Measurements from ENCODE around the gene CSNK2A1.

Gene CSNK2A1

GRCh38 chr20:571754-572441 lies 28.3 kb upstream of the CSNK2A1 start:
- no peak overlapping the region for H3K9ac ChIP-seq (ENCODE audit: low read length)
- H3K79me2 ChIP-seq (ENCODE audit: insufficient read depth, low read length), result no peaks in the 10 kb centered on the region

GRCh38 chr20:568673-569415 lies 25.3 kb upstream of the CSNK2A1 start:
- Histone ChIP-seq H3K36me3 (ENCODE audit: low read length) (no peaks in the 10 kb centered on the region), H3K9ac (ENCODE audit: low read length) (no peak overlapping the region), H3K27ac (ENCODE audit: low read depth, low read length) (no peak overlapping the region), H2AFZ (ENCODE audit: low read depth, low read length, severe bottlenecking) (no peak overlapping the region), H3F3A (ENCODE audit: insufficient read depth) (no peaks in the 10 kb centered on the region), H3K4me2 (ENCODE audit: low read depth, low read length, poor library complexity, severe bottlenecking) (no peak overlapping the region), H3K27me3 (ENCODE audit: low read length) (no peaks in the 10 kb centered on the region), H3K79me2 (ENCODE audit: insufficient read depth, low read length) (no peaks in the 10 kb centered on the region), H4K20me1 (ENCODE audit: low read depth, low read length) (no peaks in the 10 kb centered on the region), H3K9me3 (ENCODE audit: insufficient read depth, low read length) (no peaks in the 10 kb centered on the region), H3K9me2 (replicated peaks; ENCODE audit: insufficient read depth, low read length) (no peaks in the 10 kb centered on the region), H3K4me3 (ENCODE audit: insufficient read depth, low read length, poor library complexity, severe bottlenecking) (no peak overlapping the region)
- TF ChIP-seq CTCF (IDR thresholded peaks at IDR 0.05; ENCODE audit: insufficient read depth, low read length, poor library complexity, severe bottlenecking), result no peak
- no peak for TF ChIP-seq EZH2phosphoT487 (conservative IDR thresholded peaks at IDR 0.05; ENCODE audit: low read length)

More at GRCh38 chr20:571754-572441, 28.3 kb upstream of the CSNK2A1 start:
- H4K20me1 ChIP-seq (ENCODE audit: low read depth, low read length), result no peaks in the 10 kb centered on the region
- H2AFZ ChIP-seq (ENCODE audit: low read depth, low read length, severe bottlenecking), result no peak overlapping the region
- H3K36me3 ChIP-seq (ENCODE audit: low read length), result no peaks in the 10 kb centered on the region
- H3K9me3 ChIP-seq (ENCODE audit: insufficient read depth, low read length), result no peaks in the 10 kb centered on the region
- no peak overlapping the region for H3K27ac ChIP-seq (ENCODE audit: low read depth, low read length)
- no peaks in the 10 kb centered on the region for H3K27me3 ChIP-seq (ENCODE audit: low read length)
- no peak overlapping the region for H3K4me3 ChIP-seq (ENCODE audit: insufficient read depth, low read length, poor library complexity, severe bottlenecking)
- H3F3A ChIP-seq (ENCODE audit: insufficient read depth), result no peaks in the 10 kb centered on the region
- H3K9me2 ChIP-seq (replicated peaks; ENCODE audit: insufficient read depth, low read length), result no peaks in the 10 kb centered on the region
- TF ChIP-seq CTCF (IDR thresholded peaks at IDR 0.05; ENCODE audit: insufficient read depth, low read length, poor library complexity, severe bottlenecking) (no peak), EZH2phosphoT487 (conservative IDR thresholded peaks at IDR 0.05; ENCODE audit: low read length) (no peak)
- H3K4me2 ChIP-seq (ENCODE audit: low read depth, low read length, poor library complexity, severe bottlenecking), result no peak overlapping the region

- H3K79me2 ChIP-seq (ENCODE audit: insufficient read depth, low read length), result no peaks in the 10 kb centered on the region
- no peaks in the 10 kb centered on the region for H3K36me3 ChIP-seq (ENCODE audit: low read length)
- no peak overlapping the region for H3K4me3 ChIP-seq (ENCODE audit: insufficient read depth, low read length, poor library complexity, severe bottlenecking)
- no peak overlapping the region for H3K27ac ChIP-seq (ENCODE audit: low read depth, low read length)
- H3K4me2 ChIP-seq (ENCODE audit: low read depth, low read length, poor library complexity, severe bottlenecking), result no peak overlapping the region
- no peaks in the 10 kb centered on the region for H3K27me3 ChIP-seq (ENCODE audit: low read length)
- TF ChIP-seq CTCF (IDR thresholded peaks at IDR 0.05; ENCODE audit: insufficient read depth, low read length, poor library complexity, severe bottlenecking), result no peak
- no peak for TF ChIP-seq EZH2phosphoT487 (conservative IDR thresholded peaks at IDR 0.05; ENCODE audit: low read length)
- H3F3A ChIP-seq (ENCODE audit: insufficient read depth), result no peaks in the 10 kb centered on the region
- H2AFZ ChIP-seq (ENCODE audit: low read depth, low read length, severe bottlenecking), result no peak overlapping the region
- H3K9ac ChIP-seq (ENCODE audit: low read length), result no peak overlapping the region
- no peaks in the 10 kb centered on the region for H4K20me1 ChIP-seq (ENCODE audit: low read depth, low read length)
- no peaks in the 10 kb centered on the region for H3K9me3 ChIP-seq (ENCODE audit: insufficient read depth, low read length)
- no peaks in the 10 kb centered on the region for H3K9me2 ChIP-seq (replicated peaks; ENCODE audit: insufficient read depth, low read length)
Observed at GRCh38 chr20:568097-568652, 24.6 kb upstream of the CSNK2A1 start.

Data from SU-DHL-6 (cell line).